Urinary bladder (tissue), 4 donors: ENCODE results near the gene AZI2. TPM values are rescaled to one million over a fixed set of nuclear protein-coding genes. Genes with fewer than 3 reads are reported as not detected.

Source experiments
- DNase-seq: peaks from one replicate; pipeline ENCODE4 v3.0.0-alpha.2; 2015; ENCODE audit errors: extremely low spot score
- H3K27ac ChIP-seq: one replicate; pipeline ENCODE4 v1.5.1; 2013; ENCODE audit warnings: low read depth, mild to moderate bottlenecking, moderate library complexity
- H3K36me3 ChIP-seq: one replicate; pipeline ENCODE4 v1.6.1; 2013; ENCODE audit warnings: mild to moderate bottlenecking, moderate library complexity; ENCODE audit not compliant: insufficient read depth
- H3K4me1 ChIP-seq: one replicate; pipeline ENCODE4 v1.6.1; 2013; ENCODE audit warnings: mild to moderate bottlenecking, moderate library complexity; ENCODE audit not compliant: insufficient read depth
- H3K4me3 ChIP-seq: one replicate; pipeline ENCODE4 v1.5.1; 2013; ENCODE audit warnings: low read depth, low read length
- WGBS: extraction: QIAGEN DNeasy Blood & Tissue Kit; methylation state at CpG from one replicate; pipeline ENCODE4 v1.1.7; 2013; 5-methylcytosine and 5-hydroxymethylcytosine counted together
- polyA plus RNA-seq: library from polyadenylated mRNA; stranded (reverse); fragments of 200-250 nt; gene quantifications from one replicate; pipeline ENCODE4 v1.2.3, GENCODE V29; 2013
- total RNA-seq: library from RNA; depleted of rRNA; stranded (reverse); fragments of >200 nt; gene quantifications from one replicate; pipeline ENCODE4 v1.2.3, GENCODE V29; 2014
- donor health status: healthy with polysubstance abuse.
- donor health status: healthy.

The AZI2 gene
- total RNA-seq (115 TPM), polyA plus RNA-seq (66.0 TPM)

- Histone ChIP-seq H3K4me3 (peak within 1 kb of the TSS; percentile 75), H3K27ac (peak within 1 kb of the TSS; percentile 99), H3K36me3 (no peaks in the 10 kb centered on the region), H3K4me1 (no peaks in the 10 kb centered on the region)
- peak; percentile 91 for DNase-seq
- under 1% methylated on average over 83 of the region's 83 CpGs for WGBS
Observed at GRCh38 chr3:28348629-28349468, at the start of gene AZI2, which contains the start of gene ZCWPW2. Gene AZI2 (minus strand): TSS chr3:28348824. CDS start chr3:28340617, 8,207 bp downstream. Gene ZCWPW2 (plus strand): TSS chr3:28348721. CDS start chr3:28413069, 64,348 bp downstream.

- H3K4me3 ChIP-seq, result no peak overlapping the region
- no peaks in the 10 kb centered on the region for H3K4me1 ChIP-seq
- no peak overlapping the region for H3K27ac ChIP-seq
- DNase-seq, result no peak
- 92% methylated on average over 1 of the region's 1 CpG for WGBS
- peaks cover 2% of the 10 kb centered on the region for H3K36me3 ChIP-seq
Observed at GRCh38 chr3:28388978-28389377, 40.4 kb upstream of the AZI2 start.

- Histone ChIP-seq H3K4me3 (no peak overlapping the region), H3K4me1 (no peaks in the 10 kb centered on the region), H3K36me3 (no peaks in the 10 kb centered on the region), H3K27ac (no peak overlapping the region)
- DNase-seq, result no peak
- WGBS, result 91% methylated on average over 5 of the region's 5 CpGs
Observed at GRCh38 chr3:28386049-28386448, 37.4 kb upstream of the AZI2 start.

- Histone ChIP-seq H3K4me3 (no peak overlapping the region), H3K27ac (no peak overlapping the region), H3K36me3 (peaks cover 1% of the 10 kb centered on the region), H3K4me1 (no peaks in the 10 kb centered on the region)
- DNase-seq, result no peak
- 82% methylated on average over 4 of the region's 4 CpGs for WGBS
Observed at GRCh38 chr3:28376424-28376823, 27.8 kb upstream of the AZI2 start.

GRCh38 chr3:28349469-28350000 is 911 bp upstream of the AZI2 start:
- Histone ChIP-seq H3K4me1 (no peaks in the 10 kb centered on the region), H3K4me3 (peak overlapping the region; percentile 75), H3K27ac (peak overlapping the region; percentile 97), H3K36me3 (no peaks in the 10 kb centered on the region)
- DNase-seq, result no peak
- 21% methylated on average over 13 of the region's 13 CpGs for WGBS

- Histone ChIP-seq H3K4me1 (no peaks in the 10 kb centered on the region), H3K36me3 (no peaks in the 10 kb centered on the region), H3K27ac (peak overlapping the region; percentile 99), H3K4me3 (peak overlapping the region; percentile 75)
- WGBS, result under 1% methylated on average over 16 of the region's 16 CpGs
- DNase-seq, result no peak
Observed at GRCh38 chr3:28348265-28348628, 377 bp downstream of the AZI2 start.

- Histone ChIP-seq H3K4me3 (peak overlapping the region; percentile 75), H3K4me1 (no peaks in the 10 kb centered on the region), H3K27ac (peak overlapping the region; percentile 99), H3K36me3 (no peaks in the 10 kb centered on the region)
- DNase-seq, result no peak
- 20% methylated on average over 16 of the region's 16 CpGs for WGBS
Observed at GRCh38 chr3:28347374-28348264, 1.0 kb downstream of the AZI2 start.

- no peaks in the 10 kb centered on the region for H3K36me3 ChIP-seq
- no peaks in the 10 kb centered on the region for H3K4me1 ChIP-seq
- H3K4me3 ChIP-seq, result no peak overlapping the region
- no peak for DNase-seq
- no peak overlapping the region for H3K27ac ChIP-seq
- WGBS, result 96% methylated on average over 1 of the region's 1 CpG
Observed at GRCh38 chr3:28345690-28346089, 2.9 kb downstream of the AZI2 start.

- DNase-seq, result no peak
- Histone ChIP-seq H3K4me3 (no peak overlapping the region), H3K36me3 (no peaks in the 10 kb centered on the region), H3K4me1 (no peaks in the 10 kb centered on the region), H3K27ac (no peak overlapping the region)
Observed at GRCh38 chr3:28343144-28343543, 5.5 kb downstream of the AZI2 start.

- Histone ChIP-seq H3K4me3 (no peak overlapping the region), H3K4me1 (no peaks in the 10 kb centered on the region), H3K27ac (no peak overlapping the region), H3K36me3 (no peaks in the 10 kb centered on the region)
- no peak for DNase-seq
Observed at GRCh38 chr3:28337230-28337629, 11.4 kb downstream of the AZI2 start.

GRCh38 chr3:28335246-28335645 is 13.4 kb downstream of the AZI2 start:
- Histone ChIP-seq H3K4me1 (no peaks in the 10 kb centered on the region), H3K36me3 (peaks cover 2% of the 10 kb centered on the region), H3K27ac (no peak overlapping the region), H3K4me3 (no peak overlapping the region)
- WGBS, result 66% methylated on average over 2 of the region's 2 CpGs
- DNase-seq, result no peak

- no peak for DNase-seq
- Histone ChIP-seq H3K36me3 (peaks cover 2% of the 10 kb centered on the region), H3K27ac (no peak overlapping the region), H3K4me1 (no peaks in the 10 kb centered on the region), H3K4me3 (no peak overlapping the region)
Observed at GRCh38 chr3:28334552-28334951, 14.1 kb downstream of the AZI2 start.

- peaks cover 2% of the 10 kb centered on the region for H3K36me3 ChIP-seq
- DNase-seq, result no peak
- no peak overlapping the region for H3K27ac ChIP-seq
- H3K4me3 ChIP-seq, result no peak overlapping the region
- no peaks in the 10 kb centered on the region for H3K4me1 ChIP-seq
- 76% methylated on average over 4 of the region's 4 CpGs for WGBS
Observed at GRCh38 chr3:28328188-28329151, 20.2 kb downstream of the AZI2 start.
